Neural cell (in vitro differentiated cells): ENCODE data around the gene CD164L2. TPM values are rescaled to one million over a fixed set of nuclear protein-coding genes. Genes with fewer than 3 reads are reported as not detected.

Experiments used
- H2AFZ ChIP-seq: fragments of 200-600, 300-800 bp; sonication (generic), shearing (Covaris generic); 2 replicates; pipeline ENCODE4 v1.6.0; 2014; ENCODE audit warnings: low read depth, mild to moderate bottlenecking, antibody characterized with exemption, low read length, moderate library complexity
- H3F3A ChIP-seq: fragments of 200-600 bp; shearing (Covaris generic); 2 replicates; pipeline ENCODE4 v1.6.1; 2016; ENCODE audit warnings: mild to moderate bottlenecking, moderate library complexity, mixed read lengths, antibody characterized with exemption, low read length; ENCODE audit not compliant: insufficient read depth, poor library complexity, severe bottlenecking
- H3K27ac ChIP-seq: fragments of 200-600, 300-800 bp; sonication (generic), shearing (Covaris generic); 2 replicates; pipeline ENCODE4 v1.5.1; 2014; ENCODE audit warnings: mild to moderate bottlenecking, low read length, moderate library complexity
- H3K27me3 ChIP-seq: fragments of 300-800, 200-600 bp; sonication (generic), shearing (Covaris generic); 2 replicates; pipeline ENCODE4 v1.6.0; 2014; ENCODE audit warnings: mild to moderate bottlenecking, low read depth, low read length, moderate library complexity; ENCODE audit not compliant: insufficient read depth
- H3K36me3 ChIP-seq: fragments of 300-800, 200-600 bp; sonication (generic), shearing (Covaris generic); 2 replicates; pipeline ENCODE4 v1.5.1; 2014; ENCODE audit warnings: mild to moderate bottlenecking, antibody characterized with exemption, low read length, moderate library complexity; ENCODE audit not compliant: insufficient read depth
- H3K4me2 ChIP-seq: fragments of 300-800, 200-600 bp; sonication (generic), shearing (Covaris generic); 2 replicates; pipeline ENCODE4 v1.6.0; 2014; ENCODE audit warnings: mild to moderate bottlenecking, low read length
- H3K4me3 ChIP-seq: fragments of 300-800, 200-600 bp; sonication (generic), shearing (Covaris generic); 2 replicates; pipeline ENCODE4 v1.5.1; 2014; ENCODE audit warnings: mild to moderate bottlenecking, low read length, moderate library complexity
- H3K79me2 ChIP-seq: fragments of 200-600 bp; shearing (Covaris generic); replicated peaks from 2 replicates; pipeline ENCODE4 v1.6.0; 2014; ENCODE audit warnings: mild to moderate bottlenecking, low read length, moderate library complexity; ENCODE audit not compliant: insufficient read depth
- H3K9ac ChIP-seq: fragments of 300-800, 200-600 bp; sonication (generic), shearing (Covaris generic); 2 replicates; pipeline ENCODE4 v1.6.1; 2016; ENCODE audit warnings: mild to moderate bottlenecking, low read length, mixed read lengths
- H3K9me2 ChIP-seq: fragments of 200-600 bp; shearing (Covaris generic); 2 replicates; pipeline ENCODE4 v1.6.1; 2016; ENCODE audit warnings: mild to moderate bottlenecking, low read length, mixed read lengths; ENCODE audit not compliant: insufficient read depth
- H3K9me3 ChIP-seq: fragments of 200-600, 300-800 bp; sonication (generic), shearing (Covaris generic); 2 replicates; pipeline ENCODE4 v1.6.1; 2016; ENCODE audit warnings: mild to moderate bottlenecking, mixed run types, low read length, moderate library complexity, mixed read lengths
- H4K20me1 ChIP-seq: fragments of 200-600 bp; shearing (Covaris generic); 2 replicates; pipeline ENCODE4 v1.6.1; 2016; ENCODE audit warnings: mild to moderate bottlenecking, mixed run types; ENCODE audit not compliant: insufficient read depth
- CTCF ChIP-seq: fragments of 450-650 bp; IDR thresholded peaks from 2 replicates; pipeline ENCODE4 v1.5.1; 2014; ENCODE audit warnings: antibody characterized with exemption, mild to moderate bottlenecking, moderate library complexity; ENCODE audit not compliant: poor library complexity, severe bottlenecking
- EP300 ChIP-seq: fragments of 450-650 bp; conservative IDR thresholded peaks from 2 replicates; pipeline ENCODE4 v1.6.1; 2014; ENCODE audit warnings: antibody characterized with exemption, mild to moderate bottlenecking, moderate library complexity; ENCODE audit not compliant: poor library complexity, severe bottlenecking
- EZH2 ChIP-seq: fragments of 200-600, 300-800 bp; shearing (Covaris generic), sonication (generic); IDR thresholded peaks from 2 replicates; pipeline ENCODE4 v1.6.1; 2014; ENCODE audit warnings: antibody characterized with exemption, low read length, borderline replicate concordance, mild to moderate bottlenecking; ENCODE audit not compliant: insufficient read depth, poor library complexity, severe bottlenecking
- MXI1 ChIP-seq: fragments of 450-650 bp; conservative IDR thresholded peaks from 2 replicates; pipeline ENCODE4 v1.6.1; 2014; ENCODE audit warnings: antibody characterized with exemption, mild to moderate bottlenecking; ENCODE audit not compliant: poor library complexity, severe bottlenecking
- POLR2AphosphoS5 ChIP-seq: IDR thresholded peaks from 2 replicates; pipeline ENCODE4 v1.6.1; 2012
- RAD21 ChIP-seq: fragments of 450-650 bp; conservative IDR thresholded peaks from 2 replicates; pipeline ENCODE4 v1.6.1; 2014; ENCODE audit warnings: antibody characterized with exemption, mild to moderate bottlenecking, moderate library complexity
- REST ChIP-seq: IDR thresholded peaks from 2 replicates; pipeline ENCODE4 v1.6.1; 2012; ENCODE audit warnings: borderline replicate concordance
- SMC3 ChIP-seq: fragments of 450-650 bp; conservative IDR thresholded peaks from 2 replicates; pipeline ENCODE4 v1.6.1; 2014; ENCODE audit warnings: antibody characterized with exemption, mild to moderate bottlenecking, moderate library complexity; ENCODE audit not compliant: poor library complexity
- TAF1 ChIP-seq: IDR thresholded peaks from 2 replicates; pipeline ENCODE4 v1.6.1; 2012; ENCODE audit warnings: low read depth
- polyA plus RNA-seq: library from polyadenylated mRNA; depleted of rRNA; stranded (reverse); fragments of >200 nt; gene quantifications from 2 replicates; pipeline ENCODE4 v1.2.3, GENCODE V29; 2014

Gene CD164L2
- polyA plus RNA-seq, 1 donor from 2014 or later, result not detected

- H3K4me3 ChIP-seq, result no peak overlapping the region
- H3K79me2 ChIP-seq, result peaks cover 15% of the 10 kb centered on the region
- H3K27me3 ChIP-seq, result no peaks in the 10 kb centered on the region
- no peaks in the 10 kb centered on the region for H3F3A ChIP-seq
- no peak overlapping the region for H2AFZ ChIP-seq
- no peak overlapping the region for H3K9ac ChIP-seq
- no peaks in the 10 kb centered on the region for H3K36me3 ChIP-seq
- no peak overlapping the region for H3K4me2 ChIP-seq
- TF ChIP-seq MXI1, result no peak
- TF ChIP-seq REST, result no peak
- TF ChIP-seq SMC3, result no peak
- H3K9me2 ChIP-seq, result no peaks in the 10 kb centered on the region
- H3K9me3 ChIP-seq, result no peaks in the 10 kb centered on the region
- no peak overlapping the region for H3K27ac ChIP-seq
- no peaks in the 10 kb centered on the region for H4K20me1 ChIP-seq
Observed at GRCh38 chr1:27331426-27331825, 51.7 kb downstream of the CD164L2 start.

- Histone ChIP-seq H3K9me2 (no peaks in the 10 kb centered on the region), H3K9me3 (no peaks in the 10 kb centered on the region), H3K4me2 (no peak overlapping the region), H3K79me2 (peaks cover 22% of the 10 kb centered on the region), H3K27ac (no peak overlapping the region), H3K27me3 (no peaks in the 10 kb centered on the region), H2AFZ (no peak overlapping the region), H3K9ac (no peak overlapping the region), H4K20me1 (no peaks in the 10 kb centered on the region), H3K36me3 (no peaks in the 10 kb centered on the region), H3F3A (no peaks in the 10 kb centered on the region), H3K4me3 (no peak overlapping the region)
- no peak for TF ChIP-seq POLR2AphosphoS5
- no peak for TF ChIP-seq CTCF
- TF ChIP-seq SMC3, result no peak
- TF ChIP-seq MXI1, result no peak
- TF ChIP-seq TAF1, result no peak
- TF ChIP-seq RAD21, result no peak
- no peak for TF ChIP-seq REST
- TF ChIP-seq EP300, result no peak
- TF ChIP-seq EZH2, result no peak
Observed at GRCh38 chr1:27330786-27331185, 52.3 kb downstream of the CD164L2 start.

Other genes starting within 250 kb of the CD164L2 start
- gene SLC9A1, start 228.2 kb downstream of the CD164L2 start, polyA plus RNA-seq, result 1.1 and 1.5 TPM in 2 replicates
- 10.9 and 14.5 TPM in 2 replicates for gene WDTC1, start 148.7 kb downstream of the CD164L2 start, polyA plus RNA-seq
- gene TMEM222, start 61.2 kb downstream of the CD164L2 start, polyA plus RNA-seq, result 69.9 and 80.6 TPM in 2 replicates
- not detected in 2 replicates for gene SYTL1, start 41.3 kb downstream of the CD164L2 start, polyA plus RNA-seq
- gene MAP3K6, start 16.4 kb downstream of the CD164L2 start, polyA plus RNA-seq, result 1.6 and 4.4 TPM in 2 replicates
- not detected in 2 replicates for gene FCN3, start 8.5 kb downstream of the CD164L2 start, polyA plus RNA-seq
- gene GPR3, start 9.3 kb upstream of the CD164L2 start, polyA plus RNA-seq, result 0.12 and 0.54 TPM in 2 replicates
- 2.5 and 3.3 TPM in 2 replicates for gene WASF2, start 106.8 kb upstream of the CD164L2 start, polyA plus RNA-seq
- gene AHDC1, start 220.8 kb upstream of the CD164L2 start, polyA plus RNA-seq, result 5.3 and 18.4 TPM in 2 replicates